HG02885 (cell line): ENCODE data around the gene SLC25A4.
"Not testable (repeated sequence)": the region's sequence is repeated elsewhere in the genome, so short reads cannot be mapped to it uniquely, and the experiment has no call there.

ENCODE experiments used
- ATAC-seq: cut with Tn5 transposase; IDR thresholded peaks from one replicate; pipeline ENCODE4 v1.9.1; 2021; ENCODE audit warnings: mild to moderate bottlenecking; ENCODE audit not compliant: unreplicated experiment, poor library complexity

Gene SLC25A4

GRCh38 chr4:185142912-185143600, at the start of gene SLC25A4:
TSS of gene SLC25A4 (plus strand) at chr4:185143266. CDS start at chr4:185143373, 107 bp downstream.
- ATAC-seq = peak; percentile 96

- no peak for ATAC-seq
These were observed 49.5 kb upstream of the SLC25A4 start for GRCh38 chr4:185093603-185094002.

- ATAC-seq = no peak
These were observed 46.9 kb upstream of the SLC25A4 start for GRCh38 chr4:185096032-185096653.

- ATAC-seq = no peak
These were observed 44.6 kb upstream of the SLC25A4 start for GRCh38 chr4:185098474-185098873.

- ATAC-seq = no peak
These were observed 43.9 kb upstream of the SLC25A4 start for GRCh38 chr4:185099024-185099682.

GRCh38 chr4:185099940-185100339, 43.1 kb upstream of the SLC25A4 start:
- ATAC-seq = no peak

GRCh38 chr4:185100423-185100822, 42.6 kb upstream of the SLC25A4 start:
- no peak for ATAC-seq

- ATAC-seq = no peak
These were observed 41.6 kb upstream of the SLC25A4 start for GRCh38 chr4:185101354-185101890.

GRCh38 chr4:185104733-185105132, 38.3 kb upstream of the SLC25A4 start:
- ATAC-seq = no peak

- no peak for ATAC-seq
These were observed 36.7 kb upstream of the SLC25A4 start for GRCh38 chr4:185106353-185106752.

GRCh38 chr4:185107574-185107973, 35.5 kb upstream of the SLC25A4 start:
- not testable (repeated sequence) for ATAC-seq

GRCh38 chr4:185108185-185108584, 34.9 kb upstream of the SLC25A4 start:
- no peak for ATAC-seq

- no peak for ATAC-seq
These were observed 34.4 kb upstream of the SLC25A4 start for GRCh38 chr4:185108669-185109068.

- ATAC-seq = no peak
These were observed 33.3 kb upstream of the SLC25A4 start for GRCh38 chr4:185109736-185110135.

GRCh38 chr4:185110375-185110823, 32.7 kb upstream of the SLC25A4 start:
- ATAC-seq = no peak

GRCh38 chr4:185112104-185112503, 31.0 kb upstream of the SLC25A4 start:
- ATAC-seq = no peak

GRCh38 chr4:185113340-185113739, 29.7 kb upstream of the SLC25A4 start:
- ATAC-seq = no peak

GRCh38 chr4:185115827-185116232, 27.2 kb upstream of the SLC25A4 start:
- ATAC-seq = no peak

GRCh38 chr4:185117300-185117934, 25.6 kb upstream of the SLC25A4 start:
- ATAC-seq = no peak

GRCh38 chr4:185118876-185119275, 24.2 kb upstream of the SLC25A4 start:
- no peak for ATAC-seq

- not testable (repeated sequence) for ATAC-seq
These were observed 23.6 kb upstream of the SLC25A4 start for GRCh38 chr4:185119467-185119866.
